A549 (cell line): Measurements from ENCODE around the gene RCSD1.

Experiments
- CBX2 ChIP-seq: fragments of 200-600 bp; sonication (generic); IDR thresholded peaks from 2 replicates; pipeline ENCODE4 v1.6.1; 2016; ENCODE audit warnings: low read depth, mild to moderate bottlenecking, borderline replicate concordance
- CHD2 ChIP-seq: fragments of 150-350 bp; IDR thresholded peaks from 2 replicates; pipeline ENCODE4 v1.6.1; 2014; ENCODE audit warnings: low read length; ENCODE audit not compliant: partially characterized antibody
- EHF ChIP-seq: fragments of 250-450 bp; sonication (Bioruptor Pico); IDR thresholded peaks from 2 replicates; pipeline ENCODE4 v1.5.0; 2020; ENCODE audit warnings: mild to moderate bottlenecking
- POLR2A ChIP-seq: IDR thresholded peaks from 2 replicates; pipeline ENCODE4 v1.6.1; 2012; ENCODE audit warnings: mild to moderate bottlenecking, low read length
- RAD21 ChIP-seq, 2 experiments: fragments of >200 bp in 1 of 2; sonication (Bioruptor Twin) in 1 of 2; formaldehyde crosslinking in 1 of 2; IDR thresholded peaks in 1 of 2; conservative IDR thresholded peaks in 1 of 2; 2 replicates in 1 of 2; 3 replicates in 1 of 2; pipeline ENCODE4 v1.6.1; 2012 to 2018; ENCODE audit warnings: inconsistent platforms in 1 of 2
- RCOR1 ChIP-seq: fragments of 150-350 bp; IDR thresholded peaks from 2 replicates; pipeline ENCODE4 v1.6.1; 2014; ENCODE audit warnings: antibody characterized with exemption, low read length, low read depth
- RFX5 ChIP-seq: fragments of 450-650 bp; IDR thresholded peaks from 2 replicates; pipeline ENCODE4 v1.7.1; 2014; ENCODE audit warnings: antibody characterized with exemption, mild to moderate bottlenecking, moderate library complexity
- SREBF2 ChIP-seq: fragments of 450-650 bp; IDR thresholded peaks from 2 replicates; pipeline ENCODE4 v1.6.1; 2014; ENCODE audit warnings: mild to moderate bottlenecking, moderate library complexity
- TF ChIP-seq, protein P1 (sequence below): fragments of 450-650 bp; IDR thresholded peaks from 2 replicates; pipeline ENCODE4 v1.6.1; 2014; ENCODE audit warnings: antibody characterized with exemption
- TF ChIP-seq, protein P2 (sequence below): fragments of >200 bp; sonication (Bioruptor Twin); formaldehyde crosslinking; IDR thresholded peaks from 3 replicates; pipeline ENCODE4 v1.6.1; 2016
- TF ChIP-seq, protein P3 (sequence below): fragments of >200 bp; sonication (Bioruptor Twin); formaldehyde crosslinking; IDR thresholded peaks from 3 replicates; pipeline ENCODE4 v1.5.1; 2016
- TF ChIP-seq, protein P4 (sequence below): IDR thresholded peaks from 2 replicates; pipeline ENCODE4 v1.6.1; 2012

DNA sequence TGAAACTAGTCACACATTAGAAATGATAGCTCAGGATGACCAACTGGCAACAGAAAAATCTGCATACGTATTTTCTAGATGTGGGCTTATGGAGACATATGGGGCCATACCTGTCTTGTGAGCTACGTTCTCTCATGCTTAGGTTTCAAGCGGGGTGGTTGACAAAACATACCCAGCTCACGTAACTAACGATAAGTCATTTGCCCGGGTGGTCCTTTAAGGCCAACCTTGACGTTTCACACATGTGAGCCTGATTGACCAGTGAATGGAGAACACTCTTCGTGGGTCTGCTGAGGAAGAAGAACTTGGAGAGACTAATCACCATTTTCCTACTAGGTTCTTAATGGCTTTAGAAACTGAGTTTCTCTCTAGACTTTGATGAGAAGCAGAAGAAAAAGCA, 13.5 kb upstream of the RCSD1 start:
- TF ChIP-seq, protein P1, sequence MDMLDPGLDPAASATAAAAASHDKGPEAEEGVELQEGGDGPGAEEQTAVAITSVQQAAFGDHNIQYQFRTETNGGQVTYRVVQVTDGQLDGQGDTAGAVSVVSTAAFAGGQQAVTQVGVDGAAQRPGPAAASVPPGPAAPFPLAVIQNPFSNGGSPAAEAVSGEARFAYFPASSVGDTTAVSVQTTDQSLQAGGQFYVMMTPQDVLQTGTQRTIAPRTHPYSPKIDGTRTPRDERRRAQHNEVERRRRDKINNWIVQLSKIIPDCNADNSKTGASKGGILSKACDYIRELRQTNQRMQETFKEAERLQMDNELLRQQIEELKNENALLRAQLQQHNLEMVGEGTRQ = no peak
- no peak for TF ChIP-seq RAD21 (conservative IDR thresholded peaks at IDR 0.05 in 1 of 2, IDR thresholded peaks at IDR 0.05 in 1 of 2)
- no peak for TF ChIP-seq EHF (CRISPR knock-in tag)
- TF ChIP-seq RCOR1 = no peak
- TF ChIP-seq POLR2A = no peak
- TF ChIP-seq, protein P2, sequence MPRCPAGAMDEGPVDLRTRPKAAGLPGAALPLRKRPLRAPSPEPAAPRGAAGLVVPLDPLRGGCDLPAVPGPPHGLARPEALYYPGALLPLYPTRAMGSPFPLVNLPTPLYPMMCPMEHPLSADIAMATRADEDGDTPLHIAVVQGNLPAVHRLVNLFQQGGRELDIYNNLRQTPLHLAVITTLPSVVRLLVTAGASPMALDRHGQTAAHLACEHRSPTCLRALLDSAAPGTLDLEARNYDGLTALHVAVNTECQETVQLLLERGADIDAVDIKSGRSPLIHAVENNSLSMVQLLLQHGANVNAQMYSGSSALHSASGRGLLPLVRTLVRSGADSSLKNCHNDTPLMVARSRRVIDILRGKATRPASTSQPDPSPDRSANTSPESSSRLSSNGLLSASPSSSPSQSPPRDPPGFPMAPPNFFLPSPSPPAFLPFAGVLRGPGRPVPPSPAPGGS = no peak
- TF ChIP-seq, protein P3, sequence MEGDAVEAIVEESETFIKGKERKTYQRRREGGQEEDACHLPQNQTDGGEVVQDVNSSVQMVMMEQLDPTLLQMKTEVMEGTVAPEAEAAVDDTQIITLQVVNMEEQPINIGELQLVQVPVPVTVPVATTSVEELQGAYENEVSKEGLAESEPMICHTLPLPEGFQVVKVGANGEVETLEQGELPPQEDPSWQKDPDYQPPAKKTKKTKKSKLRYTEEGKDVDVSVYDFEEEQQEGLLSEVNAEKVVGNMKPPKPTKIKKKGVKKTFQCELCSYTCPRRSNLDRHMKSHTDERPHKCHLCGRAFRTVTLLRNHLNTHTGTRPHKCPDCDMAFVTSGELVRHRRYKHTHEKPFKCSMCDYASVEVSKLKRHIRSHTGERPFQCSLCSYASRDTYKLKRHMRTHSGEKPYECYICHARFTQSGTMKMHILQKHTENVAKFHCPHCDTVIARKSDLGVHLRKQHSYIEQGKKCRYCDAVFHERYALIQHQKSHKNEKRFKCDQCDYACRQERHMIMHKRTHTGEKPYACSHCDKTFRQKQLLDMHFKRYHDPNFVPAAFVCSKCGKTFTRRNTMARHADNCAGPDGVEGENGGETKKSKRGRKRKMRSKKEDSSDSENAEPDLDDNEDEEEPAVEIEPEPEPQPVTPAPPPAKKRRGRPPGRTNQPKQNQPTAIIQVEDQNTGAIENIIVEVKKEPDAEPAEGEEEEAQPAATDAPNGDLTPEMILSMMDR = no peak
- no peak for TF ChIP-seq SREBF2
- TF ChIP-seq RFX5 = no peak
- TF ChIP-seq CHD2 = no peak
- no peak for TF ChIP-seq CBX2
- TF ChIP-seq, protein P4, sequence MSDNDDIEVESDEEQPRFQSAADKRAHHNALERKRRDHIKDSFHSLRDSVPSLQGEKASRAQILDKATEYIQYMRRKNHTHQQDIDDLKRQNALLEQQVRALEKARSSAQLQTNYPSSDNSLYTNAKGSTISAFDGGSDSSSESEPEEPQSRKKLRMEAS = no peak
